WTC11 (cell line): Measurements from ENCODE around the gene OR10P1. TPM values are rescaled to one million over a fixed set of nuclear protein-coding genes. Genes with fewer than 3 reads are reported as not detected.

Source experiments
- ATAC-seq: fragments of 200-7000 bp; cut with Tn5 transposase; 2 replicates; pipeline ENCODE4 v1.10.0; 2021; ENCODE audit warnings: mild to moderate bottlenecking, moderate library complexity
- CTCF ChIA-PET: fragments of 300-600 bp; sonication (Branson Sonifier 250); formaldehyde crosslinking; loops from one replicate; lab custom pipeline; 2021; ENCODE audit warnings: antibody characterized with exemption; lab: Charles Lee
- POLR2A ChIA-PET: fragments of 350-600 bp; sonication (Branson Sonifier 250); formaldehyde crosslinking; loops from one replicate; lab custom pipeline; 2021; ENCODE audit warnings: antibody characterized with exemption; lab: Charles Lee
- DNase-seq: peaks from one replicate; pipeline ENCODE4 v3.0.0; 2021; ENCODE audit warnings: low spot score
- H3K27ac Mint-ChIP-seq: 2 replicates; pipeline ENCODE4 v1.8.0; 2021; ENCODE audit warnings: mixed read lengths
- H3K27me3 Mint-ChIP-seq: 2 replicates; pipeline ENCODE4 v1.8.0; 2021; ENCODE audit warnings: low read depth, mild to moderate bottlenecking, moderate library complexity, mixed read lengths
- H3K36me3 Mint-ChIP-seq: 2 replicates; pipeline ENCODE4 v1.8.0; 2021; ENCODE audit warnings: mixed read lengths
- H3K4me1 Mint-ChIP-seq: 2 replicates; pipeline ENCODE4 v1.8.0; 2022; ENCODE audit warnings: mixed read lengths
- H3K4me3 Mint-ChIP-seq: 2 replicates; pipeline ENCODE4 v1.8.0; 2021; ENCODE audit warnings: mild to moderate bottlenecking, moderate library complexity, mixed read lengths
- H3K9me3 Mint-ChIP-seq: 2 replicates; pipeline ENCODE4 v1.8.0; 2021; ENCODE audit warnings: mixed read lengths
- CREM ChIP-seq: sonication (generic); formaldehyde crosslinking; IDR thresholded peaks from 2 replicates; pipeline ENCODE4 v1.8.1; 2022; ENCODE audit warnings: mild to moderate bottlenecking, missing genetic modification reagents, moderate library complexity
- ELF4 ChIP-seq: sonication (generic); formaldehyde crosslinking; IDR thresholded peaks from 2 replicates; pipeline ENCODE4 v1.8.1; 2022; ENCODE audit warnings: low read depth, mild to moderate bottlenecking, moderate library complexity, missing genetic modification reagents
- FOXP1 ChIP-seq: sonication (generic); formaldehyde crosslinking; IDR thresholded peaks from 2 replicates; pipeline ENCODE4 v1.8.0; 2022; ENCODE audit warnings: missing genetic modification reagents, mild to moderate bottlenecking, moderate library complexity, borderline replicate concordance
- NFYB ChIP-seq: sonication (generic); formaldehyde crosslinking; conservative IDR thresholded peaks from 2 replicates; pipeline ENCODE4 v1.8.0; 2022; ENCODE audit warnings: low read depth, missing genetic modification reagents
- SMAD3 ChIP-seq: sonication (generic); formaldehyde crosslinking; IDR thresholded peaks from 2 replicates; pipeline ENCODE4 v1.8.0; 2022; ENCODE audit warnings: missing genetic modification reagents, mild to moderate bottlenecking, borderline replicate concordance
- TEAD4 ChIP-seq: sonication (generic); formaldehyde crosslinking; IDR thresholded peaks from 2 replicates; pipeline ENCODE4 v1.8.0; 2022; ENCODE audit warnings: mild to moderate bottlenecking, missing genetic modification reagents
- ZNF121 ChIP-seq: sonication (generic); formaldehyde crosslinking; IDR thresholded peaks from 2 replicates; pipeline ENCODE4 v1.8.0; 2023; ENCODE audit warnings: missing genetic modification reagents
- ZNF219 ChIP-seq: sonication (generic); formaldehyde crosslinking; IDR thresholded peaks from 2 replicates; pipeline ENCODE4 v1.8.0; 2023; ENCODE audit warnings: missing genetic modification reagents, mild to moderate bottlenecking, borderline replicate concordance
- ZNF232 ChIP-seq: sonication (generic); formaldehyde crosslinking; IDR thresholded peaks from 2 replicates; pipeline ENCODE4 v1.8.0; 2022; ENCODE audit warnings: mild to moderate bottlenecking, missing genetic modification reagents
- ZNF396 ChIP-seq: fragments of 250-450 bp; sonication (Bioruptor Pico); IDR thresholded peaks from 2 replicates; pipeline ENCODE4 v1.8.0; 2021; ENCODE audit warnings: mild to moderate bottlenecking, moderate library complexity, borderline replicate concordance
- ZNF423 ChIP-seq: fragments of 250-450 bp; sonication (Bioruptor Pico); IDR thresholded peaks from 2 replicates; pipeline ENCODE4 v2.1.2; 2022; ENCODE audit warnings: mild to moderate bottlenecking, moderate library complexity
- total RNA-seq: library from RNA; stranded (reverse); gene quantifications from 3 replicates; pipeline ENCODE4 v1.2.3, GENCODE V29; 2021
- TF ChIP-seq, protein P1 (sequence below): sonication (generic); formaldehyde crosslinking; IDR thresholded peaks from 2 replicates; pipeline ENCODE4 v1.8.1; 2023; ENCODE audit warnings: mild to moderate bottlenecking, missing genetic modification reagents, moderate library complexity
- TF ChIP-seq, protein P2 (sequence below): fragments of 250-450 bp; sonication (Bioruptor Pico); conservative IDR thresholded peaks from 2 replicates; pipeline ENCODE4 v1.9.0; 2021; ENCODE audit warnings: mild to moderate bottlenecking
- TF ChIP-seq, protein P3 (sequence below): fragments of 250-450 bp; sonication (Bioruptor Pico); IDR thresholded peaks from 2 replicates; pipeline ENCODE4 v1.9.0; 2021; ENCODE audit warnings: moderate library complexity, mild to moderate bottlenecking, inconsistent platforms, borderline replicate concordance
- TF ChIP-seq, protein P4 (sequence below): sonication (generic); formaldehyde crosslinking; IDR thresholded peaks from 2 replicates; pipeline ENCODE4 v1.8.1; 2023; ENCODE audit warnings: mild to moderate bottlenecking, missing genetic modification reagents
- TF ChIP-seq, protein P5 (sequence below): fragments of 250-450 bp; sonication (Bioruptor Pico); IDR thresholded peaks from 2 replicates; pipeline ENCODE4 v2.1.2; 2022; ENCODE audit warnings: mild to moderate bottlenecking, moderate library complexity
- TF ChIP-seq, protein P6 (sequence below): sonication (generic); formaldehyde crosslinking; IDR thresholded peaks from 2 replicates; pipeline ENCODE4 v1.8.1; 2022; ENCODE audit warnings: low read depth, mild to moderate bottlenecking, moderate library complexity, missing genetic modification reagents, borderline replicate concordance
- TF ChIP-seq, protein P7 (sequence below): sonication (generic); formaldehyde crosslinking; IDR thresholded peaks from 2 replicates; pipeline ENCODE4 v1.8.1; 2023; ENCODE audit warnings: mild to moderate bottlenecking, missing genetic modification reagents
- TF ChIP-seq, protein P8 (sequence below): fragments of 250-450 bp; sonication (Bioruptor Pico); IDR thresholded peaks from 2 replicates; pipeline ENCODE4 v1.9.0; 2021; ENCODE audit warnings: mild to moderate bottlenecking
- TF ChIP-seq, protein P9 (sequence below): sonication (generic); formaldehyde crosslinking; IDR thresholded peaks from 2 replicates; pipeline ENCODE4 v1.8.1; 2022; ENCODE audit warnings: missing genetic modification reagents, borderline replicate concordance

The OR10P1 gene
- total RNA-seq, 1 experiment from 2014 or later, result not detected

DNA sequence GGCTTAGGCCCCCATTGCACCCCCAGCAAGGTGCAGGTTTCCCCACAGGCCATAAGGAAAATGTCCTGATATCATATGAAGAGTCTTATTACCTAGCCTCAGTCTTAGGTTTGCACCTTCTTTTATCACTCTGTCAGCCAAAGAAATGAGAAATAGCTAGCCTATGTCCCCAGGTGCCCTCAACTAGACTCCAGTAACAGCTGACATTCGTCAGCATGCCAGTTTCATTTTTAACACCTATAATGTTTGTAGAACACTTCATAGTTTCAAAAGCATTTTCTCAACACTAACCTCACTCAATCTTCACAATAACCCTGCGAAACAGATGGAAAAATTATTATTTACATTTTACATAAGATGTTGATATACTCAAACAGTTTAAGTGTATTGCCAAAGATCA, 24.0 kb upstream of the OR10P1 start:
- DNase-seq (no peak), ATAC-seq (no peak)
- ChIA-PET CTCF (interaction anchor here (1.3 kb wide), 1 partner anchor 44 kb away, joined by 3 read pairs; no protein-coding TSS in a partner anchor), POLR2A (no interaction called here)
- no peak overlapping the region for H3K27ac Mint-ChIP-seq
- peaks cover 16% of the 10 kb centered on the region for H3K27me3 Mint-ChIP-seq
- no peak overlapping the region for H3K4me3 Mint-ChIP-seq
- peaks cover 29% of the 10 kb centered on the region for H3K36me3 Mint-ChIP-seq
- H3K4me1 Mint-ChIP-seq, result 0 out of 2 replicates have a peak, but pooled peaks cover 3% of the 10 kb centered on the region
- TF ChIP-seq, protein P1, sequence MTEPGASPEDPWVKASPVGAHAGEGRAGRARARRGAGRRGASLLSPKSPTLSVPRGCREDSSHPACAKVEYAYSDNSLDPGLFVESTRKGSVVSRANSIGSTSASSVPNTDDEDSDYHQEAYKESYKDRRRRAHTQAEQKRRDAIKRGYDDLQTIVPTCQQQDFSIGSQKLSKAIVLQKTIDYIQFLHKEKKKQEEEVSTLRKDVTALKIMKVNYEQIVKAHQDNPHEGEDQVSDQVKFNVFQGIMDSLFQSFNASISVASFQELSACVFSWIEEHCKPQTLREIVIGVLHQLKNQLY (CRISPR knock-in tag), result no peak
- TF ChIP-seq, protein P2, sequence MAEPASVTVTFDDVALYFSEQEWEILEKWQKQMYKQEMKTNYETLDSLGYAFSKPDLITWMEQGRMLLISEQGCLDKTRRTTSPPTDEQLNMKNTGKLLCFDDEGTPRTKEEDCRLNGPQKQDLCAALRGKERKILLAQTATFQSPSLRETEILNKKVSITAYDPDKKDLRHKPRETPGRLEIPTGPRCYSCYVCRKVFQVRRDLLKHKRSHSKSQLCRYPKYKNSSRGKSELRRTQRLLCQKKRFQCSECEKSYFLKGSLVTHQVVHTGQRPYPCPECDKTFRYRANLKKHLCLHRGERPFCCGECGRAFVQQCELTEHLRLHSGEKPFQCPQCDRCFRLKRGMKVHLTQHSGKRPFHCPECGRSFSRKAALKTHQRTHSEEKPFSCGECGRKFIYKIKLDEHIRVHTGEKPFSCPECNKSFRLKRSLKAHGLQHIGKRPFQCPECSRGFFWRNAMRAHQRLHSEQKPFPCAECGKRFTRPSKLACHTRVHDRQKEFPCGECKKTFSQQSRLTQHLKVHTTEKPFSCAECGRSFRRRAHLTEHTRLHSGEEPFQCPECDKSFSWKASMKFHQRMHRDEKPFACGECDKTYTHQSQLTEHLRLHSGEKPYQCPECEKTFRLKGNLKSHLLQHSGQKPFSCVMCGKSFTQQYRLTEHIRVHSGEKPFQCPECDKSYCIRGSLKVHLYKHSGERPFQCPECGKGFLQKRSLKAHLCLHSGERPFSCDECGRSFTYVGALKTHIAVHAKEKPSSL (CRISPR knock-in tag), result no peak
- TF ChIP-seq, protein P3, sequence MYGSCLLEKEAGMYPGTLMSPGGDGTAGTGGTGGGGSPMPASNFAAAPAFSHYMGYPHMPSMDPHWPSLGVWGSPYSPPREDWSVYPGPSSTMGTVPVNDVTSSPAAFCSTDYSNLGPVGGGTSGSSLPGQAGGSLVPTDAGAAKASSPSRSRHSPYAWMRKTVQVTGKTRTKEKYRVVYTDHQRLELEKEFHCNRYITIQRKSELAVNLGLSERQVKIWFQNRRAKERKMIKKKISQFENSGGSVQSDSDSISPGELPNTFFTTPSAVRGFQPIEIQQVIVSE (CRISPR knock-in tag), result no peak
- TF ChIP-seq, protein P4, sequence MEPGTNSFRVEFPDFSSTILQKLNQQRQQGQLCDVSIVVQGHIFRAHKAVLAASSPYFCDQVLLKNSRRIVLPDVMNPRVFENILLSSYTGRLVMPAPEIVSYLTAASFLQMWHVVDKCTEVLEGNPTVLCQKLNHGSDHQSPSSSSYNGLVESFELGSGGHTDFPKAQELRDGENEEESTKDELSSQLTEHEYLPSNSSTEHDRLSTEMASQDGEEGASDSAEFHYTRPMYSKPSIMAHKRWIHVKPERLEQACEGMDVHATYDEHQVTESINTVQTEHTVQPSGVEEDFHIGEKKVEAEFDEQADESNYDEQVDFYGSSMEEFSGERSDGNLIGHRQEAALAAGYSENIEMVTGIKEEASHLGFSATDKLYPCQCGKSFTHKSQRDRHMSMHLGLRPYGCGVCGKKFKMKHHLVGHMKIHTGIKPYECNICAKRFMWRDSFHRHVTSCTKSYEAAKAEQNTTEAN, result no peak
- TF ChIP-seq ZNF396 (CRISPR knock-in tag) (no peak), FOXP1 (CRISPR knock-in tag) (no peak)
- TF ChIP-seq, protein P5, sequence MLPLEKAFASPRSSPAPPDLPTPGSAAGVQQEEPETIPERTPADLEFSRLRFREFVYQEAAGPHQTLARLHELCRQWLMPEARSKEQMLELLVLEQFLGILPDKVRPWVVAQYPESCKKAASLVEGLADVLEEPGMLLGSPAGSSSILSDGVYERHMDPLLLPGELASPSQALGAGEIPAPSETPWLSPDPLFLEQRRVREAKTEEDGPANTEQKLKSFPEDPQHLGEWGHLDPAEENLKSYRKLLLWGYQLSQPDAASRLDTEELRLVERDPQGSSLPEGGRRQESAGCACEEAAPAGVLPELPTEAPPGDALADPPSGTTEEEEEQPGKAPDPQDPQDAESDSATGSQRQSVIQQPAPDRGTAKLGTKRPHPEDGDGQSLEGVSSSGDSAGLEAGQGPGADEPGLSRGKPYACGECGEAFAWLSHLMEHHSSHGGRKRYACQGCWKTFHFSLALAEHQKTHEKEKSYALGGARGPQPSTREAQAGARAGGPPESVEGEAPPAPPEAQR (CRISPR knock-in tag), result no peak
- peaks cover 53% of the 10 kb centered on the region for H3K9me3 Mint-ChIP-seq

DNA sequence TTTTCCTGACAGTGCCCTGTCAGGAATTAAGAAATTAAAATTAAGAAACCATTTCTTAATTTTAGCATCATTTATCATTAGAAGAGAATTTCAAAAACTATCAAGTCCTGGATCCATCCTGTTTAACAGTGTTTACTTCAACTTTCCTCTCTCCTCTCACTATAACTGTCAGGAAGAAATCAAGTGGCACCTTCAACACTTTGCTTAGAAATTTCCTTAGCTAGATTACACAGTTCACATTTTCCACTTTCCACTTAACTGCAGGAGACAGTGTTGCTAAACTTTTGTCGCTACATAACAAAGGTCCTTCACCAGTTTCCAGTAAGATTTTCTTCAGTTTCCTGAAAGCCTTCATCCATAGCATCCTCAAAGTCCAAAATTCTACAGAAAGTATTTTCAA, 21.9 kb upstream of the OR10P1 start:
- Mint-ChIP-seq H3K27ac (no peak overlapping the region), H3K36me3 (peaks cover 31% of the 10 kb centered on the region), H3K4me1 (peaks cover 4% of the 10 kb centered on the region), H3K9me3 (peaks cover 58% of the 10 kb centered on the region), H3K4me3 (no peak overlapping the region), H3K27me3 (peaks cover 16% of the 10 kb centered on the region)
- ChIA-PET POLR2A (no interaction called here), CTCF (no interaction called here)
- DNase-seq (no peak), ATAC-seq (no peak)
- TF ChIP-seq, protein P6, sequence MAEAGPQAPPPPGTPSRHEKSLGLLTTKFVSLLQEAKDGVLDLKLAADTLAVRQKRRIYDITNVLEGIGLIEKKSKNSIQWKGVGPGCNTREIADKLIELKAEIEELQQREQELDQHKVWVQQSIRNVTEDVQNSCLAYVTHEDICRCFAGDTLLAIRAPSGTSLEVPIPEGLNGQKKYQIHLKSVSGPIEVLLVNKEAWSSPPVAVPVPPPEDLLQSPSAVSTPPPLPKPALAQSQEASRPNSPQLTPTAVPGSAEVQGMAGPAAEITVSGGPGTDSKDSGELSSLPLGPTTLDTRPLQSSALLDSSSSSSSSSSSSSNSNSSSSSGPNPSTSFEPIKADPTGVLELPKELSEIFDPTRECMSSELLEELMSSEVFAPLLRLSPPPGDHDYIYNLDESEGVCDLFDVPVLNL (CRISPR knock-in tag), result no peak
- TF ChIP-seq, protein P7, sequence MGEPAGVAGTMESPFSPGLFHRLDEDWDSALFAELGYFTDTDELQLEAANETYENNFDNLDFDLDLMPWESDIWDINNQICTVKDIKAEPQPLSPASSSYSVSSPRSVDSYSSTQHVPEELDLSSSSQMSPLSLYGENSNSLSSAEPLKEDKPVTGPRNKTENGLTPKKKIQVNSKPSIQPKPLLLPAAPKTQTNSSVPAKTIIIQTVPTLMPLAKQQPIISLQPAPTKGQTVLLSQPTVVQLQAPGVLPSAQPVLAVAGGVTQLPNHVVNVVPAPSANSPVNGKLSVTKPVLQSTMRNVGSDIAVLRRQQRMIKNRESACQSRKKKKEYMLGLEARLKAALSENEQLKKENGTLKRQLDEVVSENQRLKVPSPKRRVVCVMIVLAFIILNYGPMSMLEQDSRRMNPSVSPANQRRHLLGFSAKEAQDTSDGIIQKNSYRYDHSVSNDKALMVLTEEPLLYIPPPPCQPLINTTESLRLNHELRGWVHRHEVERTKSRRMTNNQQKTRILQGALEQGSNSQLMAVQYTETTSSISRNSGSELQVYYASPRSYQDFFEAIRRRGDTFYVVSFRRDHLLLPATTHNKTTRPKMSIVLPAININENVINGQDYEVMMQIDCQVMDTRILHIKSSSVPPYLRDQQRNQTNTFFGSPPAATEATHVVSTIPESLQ (CRISPR knock-in tag), result no peak
- TF ChIP-seq NFYB (CRISPR knock-in tag), result no peak
- TF ChIP-seq ZNF121 (CRISPR knock-in tag), result no peak
- TF ChIP-seq, protein P8, sequence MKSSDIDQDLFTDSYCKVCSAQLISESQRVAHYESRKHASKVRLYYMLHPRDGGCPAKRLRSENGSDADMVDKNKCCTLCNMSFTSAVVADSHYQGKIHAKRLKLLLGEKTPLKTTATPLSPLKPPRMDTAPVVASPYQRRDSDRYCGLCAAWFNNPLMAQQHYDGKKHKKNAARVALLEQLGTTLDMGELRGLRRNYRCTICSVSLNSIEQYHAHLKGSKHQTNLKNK (CRISPR knock-in tag), result no peak
- TF ChIP-seq ZNF232 (CRISPR knock-in tag), result no peak
- TF ChIP-seq ZNF423 (CRISPR knock-in tag), result no peak
- TF ChIP-seq TEAD4 (CRISPR knock-in tag), result no peak
- TF ChIP-seq ELF4 (CRISPR knock-in tag), result no peak
- no peak for TF ChIP-seq ZNF219 (CRISPR knock-in tag)
- TF ChIP-seq, protein P9, sequence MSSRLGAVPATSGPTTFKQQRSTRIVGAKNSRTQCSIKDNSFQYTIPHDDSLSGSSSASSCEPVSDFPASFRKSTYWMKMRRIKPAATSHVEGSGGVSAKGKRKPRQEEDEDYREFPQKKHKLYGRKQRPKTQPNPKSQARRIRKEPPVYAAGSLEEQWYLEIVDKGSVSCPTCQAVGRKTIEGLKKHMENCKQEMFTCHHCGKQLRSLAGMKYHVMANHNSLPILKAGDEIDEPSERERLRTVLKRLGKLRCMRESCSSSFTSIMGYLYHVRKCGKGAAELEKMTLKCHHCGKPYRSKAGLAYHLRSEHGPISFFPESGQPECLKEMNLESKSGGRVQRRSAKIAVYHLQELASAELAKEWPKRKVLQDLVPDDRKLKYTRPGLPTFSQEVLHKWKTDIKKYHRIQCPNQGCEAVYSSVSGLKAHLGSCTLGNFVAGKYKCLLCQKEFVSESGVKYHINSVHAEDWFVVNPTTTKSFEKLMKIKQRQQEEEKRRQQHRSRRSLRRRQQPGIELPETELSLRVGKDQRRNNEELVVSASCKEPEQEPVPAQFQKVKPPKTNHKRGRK, result no peak
- TF ChIP-seq CREM (CRISPR knock-in tag), result no peak
- no peak for TF ChIP-seq SMAD3 (CRISPR knock-in tag)
